Cortex of kidney (tissue), 1 donor: Measurements from ENCODE around the gene RRP9.

Source experiments
- DNase-seq: peaks from one replicate; lab custom pipeline; 2025; lab: John Stamatoyannopoulos, UW

The RRP9 gene

GRCh38 chr3:51955893-51956770 is 14.4 kb upstream of the RRP9 start:
- no peak for DNase-seq

GRCh38 chr3:51955175-51955892 is 13.6 kb upstream of the RRP9 start, which contains the start of gene GPR62:
Gene GPR62, plus strand, starts transcription at chr3:51955381. Its CDS starts 272 bp downstream, at chr3:51955653.
- no peak for DNase-seq

- no peak for DNase-seq
Observed at GRCh38 chr3:51954713-51955112, 13.0 kb upstream of the RRP9 start.

GRCh38 chr3:51954105-51954504 is 12.4 kb upstream of the RRP9 start:
- no peak for DNase-seq

GRCh38 chr3:51953445-51953844 is 11.7 kb upstream of the RRP9 start:
- DNase-seq, result no peak

- no peak for DNase-seq
Observed at GRCh38 chr3:51950899-51951298, 9.2 kb upstream of the RRP9 start.

GRCh38 chr3:51949121-51949520 is 7.4 kb upstream of the RRP9 start:
- no peak for DNase-seq

- no peak for DNase-seq
Observed at GRCh38 chr3:51948016-51948580, 6.4 kb upstream of the RRP9 start.

GRCh38 chr3:51947215-51947900 is 5.7 kb upstream of the RRP9 start:
- DNase-seq, result no peak

GRCh38 chr3:51946796-51947195 is 5.1 kb upstream of the RRP9 start:
- no peak for DNase-seq

- DNase-seq, result no peak
Observed at GRCh38 chr3:51945926-51946705, 4.4 kb upstream of the RRP9 start.

GRCh38 chr3:51945031-51945840 is 3.5 kb upstream of the RRP9 start:
- DNase-seq, result no peak

GRCh38 chr3:51944451-51945021 is 2.8 kb upstream of the RRP9 start:
- DNase-seq, result no peak

- DNase-seq, result no peak
Observed at GRCh38 chr3:51943451-51944391, 2.0 kb upstream of the RRP9 start.

- DNase-seq, result no peak
Observed at GRCh38 chr3:51942603-51943450, 1.1 kb upstream of the RRP9 start.

- no peak for DNase-seq
Observed at GRCh38 chr3:51941463-51941797, 274 bp downstream of the RRP9 start.

GRCh38 chr3:51940648-51941462 is 849 bp downstream of the RRP9 start:
- no peak for DNase-seq
